Measurements from ENCODE around the gene FOXRED2.

The FOXRED2 gene

DNA sequence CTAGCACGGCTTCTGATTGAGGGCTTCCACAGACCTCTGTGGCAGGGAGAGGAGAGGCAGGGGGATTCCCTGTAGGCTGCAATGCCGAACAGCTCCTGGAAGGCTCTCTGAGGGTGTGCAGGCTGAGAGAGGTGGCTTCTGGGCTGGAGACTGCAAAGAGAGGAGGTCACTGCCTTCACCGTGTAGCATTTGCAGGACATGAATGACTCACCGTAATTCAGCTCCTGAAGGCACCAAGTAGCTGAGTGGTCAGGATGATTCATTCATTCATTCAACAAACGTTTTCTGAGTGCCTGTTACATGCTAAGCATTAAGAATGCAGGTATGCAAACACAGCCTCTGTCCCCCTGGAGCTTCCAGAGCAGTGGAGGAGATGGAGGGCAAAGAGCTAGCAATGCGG lies 40.1 kb upstream of the FOXRED2 start:
- no peak overlapping the region for H3K27ac ChIP-seq
- TF ChIP-seq, protein P1, sequence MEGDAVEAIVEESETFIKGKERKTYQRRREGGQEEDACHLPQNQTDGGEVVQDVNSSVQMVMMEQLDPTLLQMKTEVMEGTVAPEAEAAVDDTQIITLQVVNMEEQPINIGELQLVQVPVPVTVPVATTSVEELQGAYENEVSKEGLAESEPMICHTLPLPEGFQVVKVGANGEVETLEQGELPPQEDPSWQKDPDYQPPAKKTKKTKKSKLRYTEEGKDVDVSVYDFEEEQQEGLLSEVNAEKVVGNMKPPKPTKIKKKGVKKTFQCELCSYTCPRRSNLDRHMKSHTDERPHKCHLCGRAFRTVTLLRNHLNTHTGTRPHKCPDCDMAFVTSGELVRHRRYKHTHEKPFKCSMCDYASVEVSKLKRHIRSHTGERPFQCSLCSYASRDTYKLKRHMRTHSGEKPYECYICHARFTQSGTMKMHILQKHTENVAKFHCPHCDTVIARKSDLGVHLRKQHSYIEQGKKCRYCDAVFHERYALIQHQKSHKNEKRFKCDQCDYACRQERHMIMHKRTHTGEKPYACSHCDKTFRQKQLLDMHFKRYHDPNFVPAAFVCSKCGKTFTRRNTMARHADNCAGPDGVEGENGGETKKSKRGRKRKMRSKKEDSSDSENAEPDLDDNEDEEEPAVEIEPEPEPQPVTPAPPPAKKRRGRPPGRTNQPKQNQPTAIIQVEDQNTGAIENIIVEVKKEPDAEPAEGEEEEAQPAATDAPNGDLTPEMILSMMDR (IDR thresholded peaks at IDR 0.05) = no peak
- no peak for TF ChIP-seq ZFX (IDR thresholded peaks at IDR 0.05; ENCODE audit: borderline replicate concordance)

DNA sequence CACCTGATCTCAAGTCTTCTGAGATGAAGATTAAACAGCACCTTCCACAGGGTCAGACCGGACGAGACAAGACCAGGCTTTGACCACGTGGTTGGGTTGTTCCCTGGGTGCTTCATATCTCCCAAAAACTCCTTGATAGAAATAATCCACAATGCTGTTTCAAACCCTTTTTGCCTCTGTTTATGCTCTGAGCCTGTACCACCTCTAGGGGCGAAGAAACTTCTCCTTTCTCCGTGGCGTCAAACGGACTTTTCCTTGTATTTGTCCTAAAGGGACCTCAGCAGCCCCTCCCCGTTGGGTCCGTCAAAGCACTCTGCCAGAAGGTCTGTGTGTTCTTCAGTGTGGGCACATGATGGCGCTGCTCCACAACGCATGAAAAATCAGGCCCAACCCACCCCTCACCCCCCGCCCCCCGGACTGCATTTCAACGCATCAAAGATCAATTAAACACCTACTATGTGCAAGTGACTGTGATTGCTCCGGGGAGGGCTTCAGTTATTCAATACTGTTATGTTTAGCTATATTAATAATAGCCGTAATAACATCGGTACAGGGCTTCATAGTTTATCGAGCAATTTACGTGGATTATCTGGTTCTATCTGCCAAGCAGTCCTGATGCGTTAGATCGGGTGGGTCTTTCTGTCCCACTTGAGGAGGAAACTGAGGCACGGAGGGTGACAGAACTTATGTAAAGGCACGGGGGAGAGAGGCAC lies 39.4 kb upstream of the FOXRED2 start:
- no peak overlapping the region for H3K27ac ChIP-seq
- TF ChIP-seq, protein P1 (IDR thresholded peaks at IDR 0.05) = peak; percentile 81
- no peak for TF ChIP-seq ZFX (IDR thresholded peaks at IDR 0.05; ENCODE audit: borderline replicate concordance)

DNA sequence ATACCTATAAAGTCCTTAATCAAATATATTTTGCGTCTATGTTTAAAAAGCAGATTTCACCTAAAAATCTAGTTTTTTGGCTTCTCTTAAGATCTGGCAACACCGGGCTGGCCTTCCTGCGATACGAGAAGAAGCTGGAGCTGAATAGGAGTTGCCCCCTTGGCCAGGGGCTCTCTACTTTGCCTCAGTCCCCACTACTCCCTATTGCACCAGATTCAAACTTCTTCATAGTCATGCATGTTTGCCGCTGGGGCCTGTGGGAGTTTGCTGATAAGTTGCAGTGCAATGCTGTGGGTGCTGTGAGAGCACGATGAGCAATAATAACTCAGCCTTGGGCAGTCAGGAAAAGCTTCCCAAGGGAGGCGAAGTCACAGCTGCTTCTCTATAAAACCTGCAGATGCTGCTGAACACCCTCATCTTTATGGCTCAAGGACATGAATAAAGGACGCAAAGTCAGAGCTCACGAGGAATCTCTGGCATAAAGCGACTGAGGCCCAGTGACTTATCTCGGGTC lies 37.3 kb upstream of the FOXRED2 start:
- TF ChIP-seq ZFX (IDR thresholded peaks at IDR 0.05; ENCODE audit: borderline replicate concordance) = no peak
- TF ChIP-seq, protein P1 (IDR thresholded peaks at IDR 0.05) = no peak
- no peak overlapping the region for H3K27ac ChIP-seq

DNA sequence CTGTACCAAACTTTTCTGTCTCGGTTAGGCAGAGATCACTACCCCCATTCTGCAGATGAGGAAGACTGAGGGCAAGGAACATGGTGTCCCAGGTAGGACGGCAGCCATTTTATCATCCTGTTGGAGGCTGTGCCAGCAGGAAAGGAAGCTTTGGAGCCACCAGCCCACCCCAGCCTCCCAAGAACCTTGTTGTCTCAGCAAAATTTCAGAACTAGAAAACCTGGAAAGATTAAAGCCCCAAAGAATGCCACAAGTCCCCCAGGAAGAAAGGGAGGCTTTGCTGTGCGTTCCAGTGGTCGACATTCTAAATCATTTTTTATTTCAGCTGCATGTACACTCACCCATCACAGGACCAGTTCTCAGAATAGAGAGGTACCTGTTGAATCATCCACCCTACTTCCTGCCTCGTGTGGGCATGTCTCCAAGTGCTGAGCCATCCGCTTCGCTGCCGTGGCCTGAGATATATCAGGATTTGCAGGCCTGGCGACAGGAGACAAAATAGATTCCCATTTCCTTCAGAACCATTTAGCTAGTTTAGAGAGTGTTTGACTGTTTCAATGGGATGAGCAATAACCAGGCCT lies 35.1 kb upstream of the FOXRED2 start:
- TF ChIP-seq, protein P1 (IDR thresholded peaks at IDR 0.05) = no peak
- no peak for TF ChIP-seq ZFX (IDR thresholded peaks at IDR 0.05; ENCODE audit: borderline replicate concordance)
- no peak overlapping the region for H3K27ac ChIP-seq

DNA sequence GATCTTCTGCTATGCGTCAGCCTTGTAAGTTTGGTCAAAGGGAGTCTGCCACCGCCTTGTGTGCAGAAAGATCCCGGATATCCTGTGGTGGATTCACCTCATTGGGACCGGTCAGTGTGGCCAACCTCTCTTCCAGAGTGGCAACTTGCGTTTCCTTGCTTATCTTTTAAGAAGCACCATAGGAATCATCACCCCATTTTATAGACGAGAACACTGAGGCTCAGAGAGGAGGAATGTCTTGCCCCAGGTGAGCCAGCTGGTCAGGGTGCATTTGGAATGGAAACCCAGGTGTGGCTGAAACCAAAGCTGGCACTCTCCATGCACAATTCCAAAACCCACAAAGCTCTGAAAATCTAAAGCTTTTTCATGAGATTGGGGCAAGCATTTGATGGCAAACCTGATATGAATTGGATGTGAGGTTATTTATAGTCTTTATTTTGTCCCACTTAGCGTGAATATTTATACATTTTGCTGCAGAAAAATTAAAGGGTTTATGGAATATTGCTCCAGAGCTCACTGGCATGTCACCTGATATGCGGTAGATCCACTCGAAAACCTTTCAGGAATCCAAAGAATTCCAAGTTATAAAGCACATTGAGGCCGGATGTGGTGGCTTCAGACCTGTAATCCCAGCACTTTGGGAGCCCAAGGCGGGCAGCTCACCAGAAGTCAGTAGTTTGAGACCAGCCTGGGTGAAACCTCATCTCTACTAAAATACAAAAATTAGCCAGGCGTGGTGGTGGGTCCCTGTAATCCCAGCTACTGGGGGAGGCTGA lies 34.2 kb upstream of the FOXRED2 start:
- TF ChIP-seq, protein P1 (IDR thresholded peaks at IDR 0.05) = no peak
- TF ChIP-seq ZFX (IDR thresholded peaks at IDR 0.05; ENCODE audit: borderline replicate concordance) = no peak
- no peak overlapping the region for H3K27ac ChIP-seq

DNA sequence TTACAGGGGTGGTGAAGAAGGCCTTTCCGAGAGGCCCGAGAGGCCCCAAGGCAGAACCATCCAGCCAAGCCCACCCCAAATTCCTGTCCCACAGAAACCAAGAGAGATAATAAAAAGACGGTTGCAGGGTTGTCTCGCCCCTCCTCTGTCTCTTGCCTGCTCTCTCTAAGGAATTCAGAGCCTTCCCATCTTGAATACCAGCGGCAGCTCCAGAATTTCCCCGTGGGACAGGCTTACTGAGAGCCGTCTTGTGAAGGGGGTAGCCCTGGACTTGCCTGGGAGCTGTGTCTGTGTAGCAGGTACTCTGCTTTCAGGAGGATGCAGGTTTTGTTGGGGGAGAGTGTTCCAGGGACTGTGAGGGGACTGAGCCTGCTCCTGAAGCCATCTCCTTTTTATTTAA lies 31.7 kb upstream of the FOXRED2 start:
- no peak overlapping the region for H3K27ac ChIP-seq
- no peak for TF ChIP-seq ZFX (IDR thresholded peaks at IDR 0.05; ENCODE audit: borderline replicate concordance)
- TF ChIP-seq, protein P1 (IDR thresholded peaks at IDR 0.05) = no peak

Measured in 22Rv1 (cell line).